HUES64 (cell line): ENCODE results near the gene SP110. TPM values are rescaled to one million over a fixed set of nuclear protein-coding genes. Genes with fewer than 3 reads are reported as not detected.
"Not testable (repeated sequence)": the region's sequence is repeated elsewhere in the genome, so short reads cannot be mapped to it uniquely, and the experiment has no call there.

Source experiments
- H3K27ac ChIP-seq: 2 replicates; pipeline ENCODE4 v1.7.0; 2013; ENCODE audit warnings: low read depth, low read length, inconsistent platforms
- H3K27me3 ChIP-seq: 2 replicates; pipeline ENCODE4 v1.6.1; 2013; ENCODE audit warnings: mild to moderate bottlenecking, low read length; ENCODE audit not compliant: insufficient read depth
- H3K36me3 ChIP-seq: 2 replicates; pipeline ENCODE4 v1.6.1; 2013; ENCODE audit warnings: mild to moderate bottlenecking, low read length; ENCODE audit not compliant: insufficient read depth
- H3K4me1 ChIP-seq: 2 replicates; pipeline ENCODE4 v1.6.1; 2013; ENCODE audit warnings: mild to moderate bottlenecking, low read length, moderate library complexity; ENCODE audit not compliant: insufficient read depth
- H3K4me3 ChIP-seq: 2 replicates; pipeline ENCODE4 v1.5.1; 2013; ENCODE audit warnings: mild to moderate bottlenecking, low read length, moderate library complexity
- H3K9ac ChIP-seq: 2 replicates; pipeline ENCODE4 v1.6.1; 2013; ENCODE audit warnings: mild to moderate bottlenecking, low read depth, low read length
- H3K9me3 ChIP-seq: 2 replicates; pipeline ENCODE4 v1.6.1; 2013; ENCODE audit warnings: low read depth, low read length; ENCODE audit not compliant: insufficient read depth
- WGBS: fragments of 150-250, 120-280 bp; methylation state at CpG from one replicate; pipeline ENCODE4 v1.1.7; 2013; ENCODE audit warnings: missing lambda C conversion rate; 5-methylcytosine and 5-hydroxymethylcytosine counted together
- polyA plus RNA-seq, 2 experiments: library from polyadenylated mRNA; stranded (reverse); fragments of 50-300 nt; gene quantifications; one replicate each; pipeline ENCODE4 v1.2.3, GENCODE V29; 2013

The SP110 gene
- polyA plus RNA-seq (2013, experiment 1 of 2): 5.5 TPM
- polyA plus RNA-seq (2013, experiment 2 of 2): 4.9 TPM

DNA sequence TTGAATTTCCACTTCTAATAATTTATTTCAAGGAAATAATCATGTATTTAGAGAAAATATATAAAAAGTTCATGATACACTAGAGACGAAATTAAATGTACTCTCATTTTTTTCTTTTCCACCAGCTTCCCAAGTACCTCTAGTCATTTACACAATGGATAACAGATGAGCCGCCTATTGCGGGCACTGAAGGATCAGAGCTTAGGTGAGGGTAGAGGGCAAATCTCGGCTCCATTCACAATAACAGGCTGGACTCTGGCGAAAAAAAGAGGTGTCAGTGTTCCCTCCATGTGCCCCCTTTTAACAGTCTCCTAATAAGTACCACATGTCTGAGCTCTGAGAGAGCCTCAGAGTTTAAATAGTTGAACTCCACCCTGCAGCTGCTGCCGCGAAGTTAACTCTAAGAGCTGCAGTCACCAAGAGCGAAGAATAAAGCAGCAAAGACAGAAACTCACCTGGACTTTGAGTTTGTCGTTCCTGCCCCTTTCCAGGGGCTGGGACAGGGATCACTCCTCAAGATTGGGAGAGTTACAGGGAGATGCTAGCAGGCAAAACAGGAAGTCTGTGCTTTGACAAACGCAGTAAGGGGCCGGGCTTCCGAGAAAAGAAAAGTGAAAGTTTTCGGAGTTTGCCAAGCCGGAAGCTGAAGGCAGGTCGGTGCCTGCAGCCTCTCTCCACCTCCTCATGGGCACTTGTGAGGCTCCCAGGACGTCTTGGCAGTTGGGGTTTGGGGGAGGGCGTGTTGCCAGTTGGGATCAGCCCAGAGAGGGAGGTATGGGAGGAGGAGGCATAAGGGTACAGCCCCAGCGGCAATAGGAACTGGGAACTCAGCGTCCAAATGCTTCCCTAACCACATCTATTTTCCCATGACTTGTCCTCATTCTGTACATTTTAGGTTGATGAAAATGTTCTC lies at the start of gene SP110:
Gene SP110 (minus strand): TSS at position 566 of the 913 bp plus-strand sequence. CDS start 3,057 bp downstream, outside the sequence.
- H3K9ac ChIP-seq: peak within 1 kb of the TSS; percentile 52
- H3K4me3 ChIP-seq: peak within 1 kb of the TSS; percentile 52
- H3K27me3 ChIP-seq: no peaks in the 10 kb centered on the region

DNA sequence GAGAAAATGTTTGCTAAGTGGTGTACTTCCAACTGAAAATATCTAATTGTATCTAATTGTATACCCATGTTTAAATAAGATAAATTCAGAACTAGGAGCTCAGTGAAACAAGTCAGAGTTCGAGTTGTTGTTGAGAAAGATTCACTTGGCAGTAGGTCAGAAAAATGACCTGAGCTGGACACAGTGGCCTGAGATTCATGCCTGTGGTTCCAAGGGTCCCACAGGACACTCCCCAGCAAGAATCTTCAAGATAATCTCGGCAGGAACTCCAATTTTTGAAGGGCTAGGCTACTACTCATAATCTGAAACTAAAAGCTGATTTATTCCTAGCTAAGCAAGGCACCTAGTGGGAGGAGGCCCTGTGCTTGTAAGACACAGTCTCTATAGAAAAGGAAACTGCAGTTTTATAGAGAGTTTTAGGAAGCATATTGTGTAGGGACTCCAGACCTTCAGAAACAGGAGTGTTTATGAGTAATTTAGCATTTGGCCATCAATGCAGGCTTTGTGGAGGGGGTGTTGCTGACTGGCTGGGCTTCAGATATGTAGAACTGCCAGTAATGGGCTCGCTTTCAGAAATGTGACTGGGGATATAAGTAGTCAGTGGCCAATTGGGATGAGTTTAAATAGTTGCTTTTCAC lies 48.9 kb upstream of the SP110 start:
- H3K27ac ChIP-seq: no peak overlapping the region
- no peaks in the 10 kb centered on the region for H3K4me1 ChIP-seq
- H3K9me3 ChIP-seq: no peaks in the 10 kb centered on the region
- H3K36me3 ChIP-seq: no peaks in the 10 kb centered on the region
- H3K9ac ChIP-seq: no peak overlapping the region
- 85% methylated on average over 3 of the region's 3 CpGs for WGBS
- H3K4me3 ChIP-seq: no peak overlapping the region
- no peaks in the 10 kb centered on the region for H3K27me3 ChIP-seq

More for the DNA sequence above, at the start of gene SP110:
- no peaks in the 10 kb centered on the region for H3K9me3 ChIP-seq
- H3K4me1 ChIP-seq: peaks cover 4% of the 10 kb centered on the region; the same call in 1 of the 2 replicates
- WGBS: 45% methylated on average over 17 of the region's 19 CpGs
- no peaks in the 10 kb centered on the region for H3K36me3 ChIP-seq
- H3K27ac ChIP-seq: no peak within 1 kb of the TSS

DNA sequence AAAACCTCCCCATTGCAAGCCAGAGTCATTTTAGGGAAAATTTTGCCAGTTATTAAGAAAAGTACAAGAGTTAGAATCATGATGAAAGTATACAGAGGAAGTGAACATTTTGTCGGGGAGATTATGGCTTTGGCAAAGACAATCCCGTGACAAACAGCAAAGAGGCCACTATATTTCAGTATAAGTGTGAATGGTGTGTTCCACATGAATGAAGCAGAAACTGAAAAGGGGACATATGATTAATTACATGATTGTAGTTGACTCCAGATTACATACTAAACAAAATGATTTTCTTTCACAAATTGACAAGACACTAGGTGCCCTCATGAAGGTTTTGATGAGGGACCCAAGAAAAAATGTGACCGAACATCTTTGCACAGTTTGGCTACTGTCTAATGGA lies 47.8 kb upstream of the SP110 start:
- WGBS: over 99% methylated on average over 3 of the region's 3 CpGs
- Histone ChIP-seq H3K4me1 (no peaks in the 10 kb centered on the region), H3K27me3 (no peaks in the 10 kb centered on the region), H3K27ac (no peak overlapping the region), H3K9ac (no peak overlapping the region), H3K4me3 (no peak overlapping the region), H3K36me3 (no peaks in the 10 kb centered on the region), H3K9me3 (no peaks in the 10 kb centered on the region)

DNA sequence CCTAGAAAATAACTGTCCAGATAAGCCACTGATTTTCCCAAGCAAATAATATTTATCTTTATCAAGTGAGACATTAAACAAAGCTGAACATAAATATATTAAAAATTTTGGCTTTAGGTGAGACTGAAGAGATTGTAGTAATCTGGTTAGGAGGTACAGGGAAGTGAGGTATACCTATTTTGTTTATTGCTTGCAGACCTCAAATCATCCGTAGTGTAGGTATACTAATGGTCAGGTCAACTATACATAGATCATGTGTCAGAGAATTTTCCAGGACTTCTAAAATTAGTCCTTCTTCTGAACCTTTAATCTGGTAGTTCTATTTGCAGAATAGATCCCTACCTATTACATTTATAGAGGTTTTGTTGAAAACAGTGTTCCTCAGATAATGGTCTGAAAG lies 47.3 kb upstream of the SP110 start:
- Histone ChIP-seq H3K4me1 (no peaks in the 10 kb centered on the region), H3K9me3 (no peaks in the 10 kb centered on the region), H3K4me3 (no peak overlapping the region), H3K27me3 (no peaks in the 10 kb centered on the region), H3K9ac (no peak overlapping the region), H3K27ac (no peak overlapping the region), H3K36me3 (no peaks in the 10 kb centered on the region)
- 93% methylated on average over 1 of the region's 1 CpG for WGBS

DNA sequence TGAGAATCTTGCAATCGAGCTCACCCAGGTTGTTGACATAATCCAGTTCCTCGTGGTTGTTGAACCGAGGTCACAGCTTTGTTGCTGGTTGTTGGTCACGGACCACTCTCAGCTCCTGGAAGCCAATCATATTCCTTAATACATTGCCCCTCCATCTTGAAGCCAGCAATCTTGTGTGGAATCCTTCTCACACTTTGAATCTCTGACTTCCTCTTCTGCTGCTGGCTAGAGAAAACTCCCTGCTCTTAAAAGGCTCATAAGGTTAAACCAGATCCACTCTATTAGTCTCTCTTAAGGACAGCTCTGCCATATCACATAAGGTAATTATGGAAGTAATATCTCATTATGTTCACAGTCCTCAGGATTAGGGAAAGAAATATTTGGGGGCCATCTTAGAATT lies 46.9 kb upstream of the SP110 start:
- no peaks in the 10 kb centered on the region for H3K27me3 ChIP-seq
- H3K4me3 ChIP-seq: no peak overlapping the region
- H3K27ac ChIP-seq: no peak overlapping the region
- no peaks in the 10 kb centered on the region for H3K4me1 ChIP-seq
- no peaks in the 10 kb centered on the region for H3K9me3 ChIP-seq
- no peak overlapping the region for H3K9ac ChIP-seq
- WGBS: 92% methylated on average over 4 of the region's 4 CpGs
- H3K36me3 ChIP-seq: no peaks in the 10 kb centered on the region

DNA sequence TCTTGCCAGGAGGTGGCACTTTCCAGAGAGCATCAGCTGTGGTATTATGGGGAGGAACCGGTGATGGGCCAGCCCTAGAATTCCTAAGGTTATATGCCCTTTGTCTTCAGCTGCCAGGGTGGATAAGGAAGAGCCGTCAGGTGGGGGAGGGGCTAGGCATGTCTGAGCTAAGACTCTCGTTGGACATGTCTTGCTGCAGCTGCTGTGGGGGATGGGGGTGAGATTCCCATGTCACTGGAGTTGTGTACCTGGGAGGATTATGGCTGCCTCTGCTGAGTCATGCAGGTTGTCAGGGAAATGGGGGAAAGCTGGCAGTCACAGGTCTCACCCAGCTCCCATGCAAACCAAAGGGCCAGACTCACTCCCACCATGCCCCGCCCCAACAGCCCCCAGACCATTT lies 45.2 kb upstream of the SP110 start:
- H3K9ac ChIP-seq, H3K27me3 ChIP-seq, H3K4me3 ChIP-seq, H3K4me1 ChIP-seq, H3K9me3 ChIP-seq, H3K36me3 ChIP-seq, H3K27ac ChIP-seq: not testable (repeated sequence)
- 64% methylated on average over 4 of the region's 4 CpGs for WGBS

DNA sequence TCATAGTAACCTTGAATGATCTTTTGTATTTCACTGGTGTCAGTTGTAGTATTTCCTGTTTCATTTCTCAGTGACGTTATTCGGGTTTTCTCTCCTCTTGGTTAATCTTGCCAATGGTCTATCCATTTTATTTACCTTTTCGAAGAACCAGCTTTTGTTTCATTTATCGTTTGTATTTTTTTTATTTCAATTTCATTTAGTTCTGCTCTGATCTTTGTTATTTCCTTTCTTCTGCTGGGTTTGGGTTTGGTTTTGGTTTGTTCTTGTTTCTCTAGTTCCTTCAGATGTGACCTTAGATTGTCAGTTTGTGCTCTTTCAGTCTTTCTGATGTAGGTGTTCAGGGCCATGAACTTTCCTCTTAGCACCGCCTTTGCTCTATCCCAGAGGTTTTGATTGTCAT lies 42.5 kb upstream of the SP110 start:
- Histone ChIP-seq H3K27ac (no peak overlapping the region), H3K36me3 (no peaks in the 10 kb centered on the region), H3K4me1 (no peaks in the 10 kb centered on the region), H3K4me3 (no peak overlapping the region), H3K9ac (no peak overlapping the region), H3K27me3 (no peaks in the 10 kb centered on the region), H3K9me3 (no peaks in the 10 kb centered on the region)
- WGBS: 98% methylated on average over 5 of the region's 5 CpGs

DNA sequence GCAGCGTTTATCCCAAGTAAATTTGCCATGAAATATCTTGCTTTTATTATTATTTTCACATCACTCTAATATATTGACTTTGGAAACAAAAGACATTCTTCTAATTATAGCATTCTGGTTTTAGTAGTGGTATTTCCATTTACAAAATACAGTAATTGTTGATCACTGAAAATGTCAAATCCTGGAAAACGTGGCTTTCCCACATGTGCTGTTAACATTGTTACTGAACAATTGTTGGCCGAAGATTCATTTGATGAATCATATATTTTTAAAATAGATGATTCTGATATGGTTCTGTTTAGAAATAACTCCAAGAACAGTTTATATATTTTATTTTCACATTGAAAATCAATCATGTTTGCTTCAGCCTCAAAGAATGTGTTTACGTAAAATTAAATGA lies 38.7 kb upstream of the SP110 start:
- Histone ChIP-seq H3K36me3 (no peaks in the 10 kb centered on the region), H3K27me3 (no peaks in the 10 kb centered on the region), H3K4me1 (no peaks in the 10 kb centered on the region), H3K4me3 (no peak overlapping the region), H3K9ac (no peak overlapping the region), H3K27ac (no peak overlapping the region), H3K9me3 (no peaks in the 10 kb centered on the region)
- 94% methylated on average over 4 of the region's 4 CpGs for WGBS

DNA sequence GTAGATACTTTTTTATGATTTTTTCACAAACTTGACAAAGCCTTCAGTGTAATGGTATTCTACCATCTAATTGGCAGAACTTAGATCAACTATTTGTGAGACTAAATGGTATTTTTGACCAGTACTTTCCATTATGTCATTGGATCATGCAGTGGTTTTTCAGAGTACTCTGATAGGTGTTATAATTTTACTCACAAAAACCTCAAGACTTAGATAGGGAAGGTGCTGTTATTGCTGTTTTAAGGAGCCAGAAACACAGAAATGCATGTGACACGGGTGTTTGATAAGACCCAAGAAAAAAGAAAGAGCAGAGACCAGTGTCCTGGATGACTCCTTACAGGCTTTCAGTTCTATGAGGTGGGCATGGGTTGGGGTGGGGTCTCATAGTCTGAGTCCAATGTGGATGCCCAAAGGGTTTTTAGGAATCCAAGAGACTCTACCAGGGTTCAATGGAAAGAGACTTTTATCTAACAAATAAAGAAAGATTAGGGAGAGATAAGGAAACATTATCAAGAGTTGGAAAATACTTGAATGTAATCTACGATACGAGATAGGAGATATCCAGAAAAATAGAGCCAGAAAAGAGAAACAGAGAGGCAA lies 37.0 kb upstream of the SP110 start:
- Histone ChIP-seq H3K9ac (no peak overlapping the region), H3K9me3 (no peaks in the 10 kb centered on the region), H3K27ac (no peak overlapping the region), H3K4me3 (no peak overlapping the region), H3K4me1 (no peaks in the 10 kb centered on the region), H3K27me3 (no peaks in the 10 kb centered on the region), H3K36me3 (no peaks in the 10 kb centered on the region)
- 93% methylated on average over 3 of the region's 3 CpGs for WGBS

DNA sequence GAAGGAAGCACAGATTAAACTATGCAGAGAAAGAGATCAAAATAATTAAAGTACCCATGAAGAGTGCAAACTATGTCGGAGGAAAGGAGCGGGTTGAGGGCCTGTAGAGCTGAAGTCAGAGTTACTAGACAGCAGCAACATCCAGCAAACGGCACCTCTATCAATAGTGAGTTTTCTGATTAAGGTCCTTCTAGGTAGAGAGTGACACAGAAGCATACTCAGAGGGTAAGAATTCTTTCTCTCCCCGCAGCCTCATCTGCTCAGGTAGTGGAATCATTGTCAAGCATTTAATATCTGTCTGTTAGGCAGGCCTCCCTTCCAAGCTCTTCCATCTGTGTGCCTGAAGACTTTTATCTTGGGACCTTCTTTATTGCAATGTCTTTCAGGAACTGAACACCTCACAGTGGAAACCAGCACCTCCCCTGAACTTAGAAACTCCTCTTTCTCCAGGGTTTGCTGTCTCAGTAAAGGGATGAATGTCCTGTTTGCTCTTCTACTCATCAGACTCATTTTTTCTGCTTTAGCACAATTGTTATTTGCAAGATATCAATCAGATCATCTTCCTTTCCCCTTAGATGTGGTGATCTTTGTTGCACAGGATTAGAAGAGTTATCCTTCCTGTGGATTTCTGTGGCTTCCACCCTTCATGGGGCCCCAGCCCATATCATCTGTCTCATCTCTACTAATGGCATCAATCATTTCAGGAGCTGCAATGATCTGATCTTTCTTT lies 34.5 kb upstream of the SP110 start:
- Histone ChIP-seq H3K4me3 (no peak overlapping the region), H3K9me3 (no peaks in the 10 kb centered on the region), H3K4me1 (no peaks in the 10 kb centered on the region), H3K9ac (no peak overlapping the region), H3K27ac (no peak overlapping the region), H3K36me3 (no peaks in the 10 kb centered on the region), H3K27me3 (no peaks in the 10 kb centered on the region)
- WGBS: 92% methylated on average over 4 of the region's 4 CpGs

DNA sequence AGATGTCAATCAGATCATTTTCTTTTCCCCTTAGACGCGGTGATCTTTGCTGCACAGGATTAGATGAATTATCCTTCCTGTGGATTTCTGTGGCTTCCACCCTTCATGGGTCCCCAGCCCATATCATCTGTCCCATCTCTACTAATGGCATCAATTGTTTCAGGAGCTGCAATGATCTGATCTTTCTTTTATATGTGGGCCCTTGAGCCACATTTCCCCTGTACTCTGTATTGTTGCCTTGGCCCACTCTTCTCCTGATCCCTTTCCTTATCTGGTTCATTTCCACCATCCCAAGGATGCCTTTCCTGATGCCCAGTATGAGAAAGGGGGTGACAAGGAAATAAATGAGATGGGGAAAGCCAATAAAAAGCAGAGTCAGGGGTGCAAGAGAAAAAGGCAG lies 30.4 kb upstream of the SP110 start:
- no peak overlapping the region for H3K4me3 ChIP-seq
- no peaks in the 10 kb centered on the region for H3K4me1 ChIP-seq
- no peak overlapping the region for H3K27ac ChIP-seq
- H3K27me3 ChIP-seq: no peaks in the 10 kb centered on the region
- no peak overlapping the region for H3K9ac ChIP-seq
- WGBS: 96% methylated on average over 2 of the region's 2 CpGs
- no peaks in the 10 kb centered on the region for H3K36me3 ChIP-seq
- H3K9me3 ChIP-seq: no peaks in the 10 kb centered on the region
